ENCODE measurements around the gene RALGAPA2.

GRCh38 chr20:20369250-20370093 is 343.0 kb downstream of the RALGAPA2 start:
- TF ChIP-seq POLR2A (IDR thresholded peaks at IDR 0.05) (no peak), EP300 (IDR thresholded peaks at IDR 0.05) (no peak)
- TF ChIP-seq, protein P1, sequence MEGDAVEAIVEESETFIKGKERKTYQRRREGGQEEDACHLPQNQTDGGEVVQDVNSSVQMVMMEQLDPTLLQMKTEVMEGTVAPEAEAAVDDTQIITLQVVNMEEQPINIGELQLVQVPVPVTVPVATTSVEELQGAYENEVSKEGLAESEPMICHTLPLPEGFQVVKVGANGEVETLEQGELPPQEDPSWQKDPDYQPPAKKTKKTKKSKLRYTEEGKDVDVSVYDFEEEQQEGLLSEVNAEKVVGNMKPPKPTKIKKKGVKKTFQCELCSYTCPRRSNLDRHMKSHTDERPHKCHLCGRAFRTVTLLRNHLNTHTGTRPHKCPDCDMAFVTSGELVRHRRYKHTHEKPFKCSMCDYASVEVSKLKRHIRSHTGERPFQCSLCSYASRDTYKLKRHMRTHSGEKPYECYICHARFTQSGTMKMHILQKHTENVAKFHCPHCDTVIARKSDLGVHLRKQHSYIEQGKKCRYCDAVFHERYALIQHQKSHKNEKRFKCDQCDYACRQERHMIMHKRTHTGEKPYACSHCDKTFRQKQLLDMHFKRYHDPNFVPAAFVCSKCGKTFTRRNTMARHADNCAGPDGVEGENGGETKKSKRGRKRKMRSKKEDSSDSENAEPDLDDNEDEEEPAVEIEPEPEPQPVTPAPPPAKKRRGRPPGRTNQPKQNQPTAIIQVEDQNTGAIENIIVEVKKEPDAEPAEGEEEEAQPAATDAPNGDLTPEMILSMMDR (IDR thresholded peaks at IDR 0.05): no peak

Data from ovary (tissue), 3 donors.